K562 (cell line): ENCODE data around the gene ITGA2B. TPM values are rescaled to one million over a fixed set of nuclear protein-coding genes. Genes with fewer than 3 reads are reported as not detected.

Source experiments
- ATAC-seq: fragments of 200-7000 bp; cut with Tn5 transposase; 3 replicates; pipeline ENCODE4 v1.9.1; 2020; ENCODE audit warnings: moderate library complexity
- BruUV-seq: library from RNA; stranded (reverse); fragments of 400-500 nt; replicated peaks from 2 replicates; lab custom pipeline; 2021; lab: Mats Ljungman, UMichigan
- CTCF ChIA-PET: fragments of 300-600 bp; formaldehyde crosslinking; extraction: SDS; loops from one replicate; lab custom pipeline; 2021; ENCODE audit warnings: low intra/inter-chr PET ratio; lab: Yijun Ruan, JAX
- POLR2A ChIA-PET: fragments of 300-600, 350-650 bp; sonication (Branson Sonifier 250); formaldehyde crosslinking; extraction: SDS; loops from one replicate; lab custom pipeline; 2021; ENCODE audit warnings: antibody characterized with exemption, inconsistent platforms; lab: Yijun Ruan, JAX
- DNase-seq, 4 experiments: peaks; one replicate each; pipeline versions ENCODE4 v3.0.0 to v3.0.0-alpha.2; 2011 to 2018; ENCODE audit warnings: low spot score in 3 of 4, mixed read lengths in 3 of 4; ENCODE audit errors: extremely low read depth in 1 of 4
- FAIRE-seq: peaks from 2 replicates; lab custom pipeline; 2011; peaks lifted over from hg19 to GRCh38; lab: Jason Lieb, UNC
- H2AFZ ChIP-seq: 2 replicates; pipeline ENCODE4 v1.6.0; 2011; ENCODE audit warnings: low read depth, low read length, control low read depth, inconsistent platforms
- H3K27ac ChIP-seq: fragments of 200-600 bp; 3 replicates; pipeline ENCODE4 v1.8.0; 2011; ENCODE audit warnings: low read depth, mild to moderate bottlenecking, control low read depth, inconsistent platforms, low read length, moderate library complexity, mixed read lengths; ENCODE audit errors: extremely low read depth
- H3K27me3 ChIP-seq, 2 experiments: fragments of 300-600 bp in 1 of 2; 2 replicates in 1 of 2; 3 replicates in 1 of 2; pipeline versions ENCODE4 v1.6.0 to v1.8.0; 2011; ENCODE audit warnings: inconsistent platforms in 2 of 2, low read length in 2 of 2, mild to moderate bottlenecking in 1 of 2, mixed read lengths in 1 of 2, moderate library complexity in 1 of 2; ENCODE audit not compliant: control insufficient read depth in 2 of 2, insufficient read depth in 2 of 2
- H3K36me3 ChIP-seq: fragments of 300-600 bp; 3 replicates; pipeline ENCODE4 v1.8.0; 2011; ENCODE audit warnings: mild to moderate bottlenecking, low read length, inconsistent platforms; ENCODE audit not compliant: control insufficient read depth, insufficient read depth
- H3K4me1 ChIP-seq, 2 experiments: fragments of 200-600 bp in 1 of 2; replicated peaks in 1 of 2; 2 replicates in 1 of 2; 3 replicates in 1 of 2; pipeline versions ENCODE4 v1.5.1 to v1.8.0; 2011; ENCODE audit warnings: inconsistent platforms in 2 of 2, low read length in 2 of 2, mild to moderate bottlenecking in 1 of 2, mixed read lengths in 1 of 2, moderate library complexity in 1 of 2; ENCODE audit not compliant: control insufficient read depth in 2 of 2, insufficient read depth in 2 of 2
- H3K4me2 ChIP-seq: 2 replicates; pipeline ENCODE4 v1.6.1; 2011; ENCODE audit warnings: low read length, control low read depth, inconsistent platforms, mixed read lengths; ENCODE audit not compliant: insufficient read depth
- H3K4me3 ChIP-seq: fragments of 200-600 bp; sonication (generic), shearing (Covaris generic); 2 replicates; pipeline ENCODE4 v1.5.1; 2016; ENCODE audit warnings: control low read depth, inconsistent platforms
- H3K79me2 ChIP-seq: fragments of 200-600 bp; 3 replicates; pipeline ENCODE4 v1.8.0; 2011; ENCODE audit warnings: low read length, inconsistent platforms; ENCODE audit not compliant: control insufficient read depth, insufficient read depth
- H3K9ac ChIP-seq, 2 experiments: 2 replicates each; pipeline versions ENCODE4 v1.6.0 to v1.6.1; 2011; ENCODE audit warnings: low read depth in 2 of 2, low read length in 2 of 2, control low read depth in 1 of 2, inconsistent platforms in 1 of 2, mild to moderate bottlenecking in 1 of 2, mixed read lengths in 1 of 2; ENCODE audit not compliant: insufficient read depth in 1 of 2
- H3K9me1 ChIP-seq: one replicate; pipeline ENCODE4 v1.6.0; 2011; ENCODE audit warnings: inconsistent platforms, mild to moderate bottlenecking, low read length, moderate library complexity; ENCODE audit not compliant: control insufficient read depth, insufficient read depth
- H3K9me3 ChIP-seq: replicated peaks from 2 replicates; pipeline ENCODE4 v1.5.1; 2011; ENCODE audit warnings: low read depth, low read length, inconsistent platforms; ENCODE audit not compliant: control insufficient read depth, insufficient read depth
- H4K20me1 ChIP-seq: replicated peaks from 2 replicates; pipeline ENCODE4 v1.6.1; 2011; ENCODE audit warnings: low read length, inconsistent platforms, mixed read lengths; ENCODE audit not compliant: control insufficient read depth, insufficient read depth
- CHD1 ChIP-seq: fragments of 200-600 bp; sonication (generic); IDR thresholded peaks from one replicate; pipeline ENCODE4 v1.6.1; 2012; ENCODE audit warnings: mild to moderate bottlenecking, moderate library complexity, low read length, inconsistent platforms
- FOXP1 ChIP-seq: sonication (generic); formaldehyde crosslinking; IDR thresholded peaks from 2 replicates; pipeline ENCODE4 v1.8.0; 2022; ENCODE audit warnings: mild to moderate bottlenecking, missing genetic modification reagents
- HNRNPK ChIP-seq: fragments of 200-400 bp; formaldehyde crosslinking; IDR thresholded peaks from one replicate; pipeline ENCODE4 v1.6.1; 2018; ENCODE audit warnings: mild to moderate bottlenecking, low read depth, low read length; ENCODE audit not compliant: poor library complexity, severe bottlenecking
- NBN ChIP-seq: fragments of 450-650 bp; IDR thresholded peaks from 2 replicates; pipeline ENCODE4 v1.6.1; 2016; ENCODE audit warnings: low read depth, mild to moderate bottlenecking
- NR2C1 ChIP-seq, 2 experiments: fragments of 450-650 bp; IDR thresholded peaks; 2 replicates each; pipeline ENCODE4 v1.6.1; 2017; ENCODE audit warnings: mild to moderate bottlenecking in 2 of 2, antibody characterized with exemption in 1 of 2, inconsistent platforms in 1 of 2, missing compliant biosample characterization in 1 of 2, missing genetic modification characterization in 1 of 2
- RBM22 ChIP-seq: fragments of 200-400 bp; formaldehyde crosslinking; IDR thresholded peaks from 2 replicates; pipeline ENCODE4 v1.6.1; 2018; ENCODE audit warnings: low read length, low read depth; ENCODE audit not compliant: poor library complexity, severe bottlenecking
- SUPT5H ChIP-seq: fragments of 450-650 bp; IDR thresholded peaks from 2 replicates; pipeline ENCODE4 v1.6.1; 2016
- ZBTB33 ChIP-seq: sonication (generic); formaldehyde crosslinking; IDR thresholded peaks from 2 replicates; pipeline ENCODE4 v1.8.1; 2023; ENCODE audit warnings: mild to moderate bottlenecking, missing genetic modification reagents
- ZNF584 ChIP-seq: fragments of 200-800 bp; sonication (Bioruptor generic); IDR thresholded peaks from 2 replicates; pipeline ENCODE4 v1.6.1; 2016; ENCODE audit warnings: low read depth, mild to moderate bottlenecking, missing genetic modification characterization, missing compliant biosample characterization
- ZNF699 ChIP-seq: fragments of 250-450 bp; sonication (Bioruptor Pico); IDR thresholded peaks from 2 replicates; pipeline ENCODE4 v1.8.0; 2021; ENCODE audit warnings: mild to moderate bottlenecking, moderate library complexity; ENCODE audit not compliant: insufficient replicate concordance
- WGBS: fragments of 100-300 bp; shearing (Covaris generic); methylation state at CpG from one replicate; pipeline ENCODE4 v1.1.6; 2016; ENCODE audit warnings: low coverage, mixed read lengths; ENCODE audit not compliant: insufficient coverage; ENCODE audit errors: missing lambda C conversion rate; 5-methylcytosine and 5-hydroxymethylcytosine counted together
- in situ Hi-C: fragments of 300-500 bp; cut with MboI; formaldehyde crosslinking; loops from 4 replicates; pipeline ENCODE4 v1.15.0; 2018; ENCODE audit warnings: inconsistent platforms, mixed read lengths
- intact Hi-C: fragments of 100-400 bp; cut with micrococcal nuclease; formaldehyde crosslinking; loops from 2 replicates; pipeline ENCODE4 v1.14.2; 2022
- polyA plus RNA-seq, 8 experiments: library from polyadenylated mRNA; depleted of rRNA in 4 of 8; stranded (reverse) in 5 of 8; unstranded in 3 of 8; fragments of >200 nt; fragmentation: Nextera tagmentation in 2 of 8; fragmentation: Illumina TruSeq in 1 of 8; extraction: Ambion mirVana in 2 of 8; extraction: Trizol in 1 of 8; gene quantifications; 2 replicates each; pipeline versions ENCODE4 v1.2.1 to v1.2.3, GENCODE V29; 2011 to 2014; ENCODE audit warnings: inconsistent platforms in 1 of 8, missing spikeins in 1 of 8
- total RNA-seq, 7 experiments: library from RNA; depleted of rRNA in 6 of 7; stranded (reverse); fragments of >200 nt in 6 of 7; fragmentation: Illumina TruSeq in 2 of 7; extraction: Trizol in 2 of 7; gene quantifications; 2 replicates each; pipeline versions ENCODE4 v1.2.1 to v1.2.3, GENCODE V29; 2011 to 2021; ENCODE audit warnings: low replicate concordance in 1 of 7
- TF ChIP-seq, protein P1 (sequence below): sonication (generic); formaldehyde crosslinking; IDR thresholded peaks from 2 replicates; pipeline ENCODE4 v1.8.1; 2023; ENCODE audit warnings: mild to moderate bottlenecking, missing genetic modification reagents, moderate library complexity
- TF ChIP-seq, protein P2 (sequence below), 2 experiments: fragments of 250-450 bp in 1 of 2; fragments of 450-650 bp in 1 of 2; sonication (Bioruptor Pico) in 1 of 2; IDR thresholded peaks; 2 replicates each; pipeline versions ENCODE4 v1.6.1 to v1.8.0; 2016 to 2021; ENCODE audit warnings: mild to moderate bottlenecking in 2 of 2, moderate library complexity in 2 of 2, missing compliant biosample characterization in 1 of 2, missing genetic modification characterization in 1 of 2

The ITGA2B gene
- total and polyA plus RNA-seq, 9 of the 15 experiments (the other 6 are each of a cell fraction or from before 2014, with no cell fraction given), result 1.1 to 26.4 (median 5.6) TPM

- 0 out of 2 replicates have a peak, but pooled peaks have one; percentile 34 for TF ChIP-seq ZBTB33 (CRISPR knock-in tag)
- TF ChIP-seq, all 486 proteins: peak for 109
Measured at GRCh38 chr17:44344939-44345453, 44.5 kb downstream of the ITGA2B start, which contains the start of gene GRN (continued).

GRCh38 chr17:44343510-44344209 lies 45.8 kb downstream of the ITGA2B start:
- in situ Hi-C loops, result loop anchor here (25.0 kb wide), 1 partner anchor 406 kb away; the partner anchor contains the start of gene PPY
- no peak overlapping the region for H3K27ac ChIP-seq
- no peak overlapping the region for H2AFZ ChIP-seq
- ATAC-seq, result no peak
- intact Hi-C loops, result no loop called here
- H3K9me3 ChIP-seq, result no peaks in the 10 kb centered on the region
- H3K4me2 ChIP-seq, result no peak overlapping the region
- H3K9ac ChIP-seq, result peak overlapping the region in 1 of 2 experiments; percentile 63; a peak in 1 of 4 replicates
- no peaks in the 10 kb centered on the region; a peak in 1 of 5 replicates for H3K27me3 ChIP-seq
- POLR2A ChIA-PET, result interaction anchor here (0.7 to 2.7 kb wide), 4 partner anchors 8 to 97 kb away, joined by 3 to 8 read pairs (median 3); no protein-coding TSS in a partner anchor
- TF ChIP-seq CHD1 (no peak), RBM22 (no peak), FOXP1 (CRISPR knock-in tag) (no peak), HNRNPK (no peak), ZNF584 (CRISPR knock-in tag) (no peak), NR2C1 (IDR thresholded peaks at IDR 0.05) (no peak), NR2C1 (tag; IDR thresholded peaks at IDR 0.05) (no peak), NBN (no peak), SUPT5H (no peak), ZNF699 (no peak)
- TF ChIP-seq, protein P1, sequence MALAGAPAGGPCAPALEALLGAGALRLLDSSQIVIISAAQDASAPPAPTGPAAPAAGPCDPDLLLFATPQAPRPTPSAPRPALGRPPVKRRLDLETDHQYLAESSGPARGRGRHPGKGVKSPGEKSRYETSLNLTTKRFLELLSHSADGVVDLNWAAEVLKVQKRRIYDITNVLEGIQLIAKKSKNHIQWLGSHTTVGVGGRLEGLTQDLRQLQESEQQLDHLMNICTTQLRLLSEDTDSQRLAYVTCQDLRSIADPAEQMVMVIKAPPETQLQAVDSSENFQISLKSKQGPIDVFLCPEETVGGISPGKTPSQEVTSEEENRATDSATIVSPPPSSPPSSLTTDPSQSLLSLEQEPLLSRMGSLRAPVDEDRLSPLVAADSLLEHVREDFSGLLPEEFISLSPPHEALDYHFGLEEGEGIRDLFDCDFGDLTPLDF (CRISPR knock-in tag), result no peak
- TF ChIP-seq, protein P2, sequence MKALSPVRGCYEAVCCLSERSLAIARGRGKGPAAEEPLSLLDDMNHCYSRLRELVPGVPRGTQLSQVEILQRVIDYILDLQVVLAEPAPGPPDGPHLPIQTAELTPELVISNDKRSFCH (CRISPR knock-in tag; IDR thresholded peaks at IDR 0.05), result no peak
- TF ChIP-seq, protein P2 (tag; IDR thresholded peaks at IDR 0.05), result no peak
- 27% methylated on average over 11 of the region's 11 CpGs for WGBS
- H3K79me2 ChIP-seq, result no peaks in the 10 kb centered on the region
- H3K9me1 ChIP-seq, result no peaks in the 10 kb centered on the region
- CTCF ChIA-PET, result no interaction called here
- FAIRE-seq, result no peak
- peaks cover 14 to 26% of the 10 kb centered on the region in 2 experiments; a peak in 3 of 5 replicates for H3K4me1 ChIP-seq
- no peaks in the 10 kb centered on the region for H3K36me3 ChIP-seq
- H4K20me1 ChIP-seq, result 0 out of 2 replicates have a peak, but pooled peaks cover 4% of the 10 kb centered on the region
- no peak overlapping the region for H3K4me3 ChIP-seq
- DNase-seq, result no peak
- BruUV-seq, result no TSS peak
